Esophagus muscularis mucosa (tissue), 3 donors: ENCODE data around the gene ARHGAP15.

Source experiments
- CTCF ChIP-seq, 3 experiments: fragments of 200-600 bp in 2 of 3; fragments of 450-650 bp in 1 of 3; sonication (generic) in 2 of 3; IDR thresholded peaks; one replicate each; pipeline ENCODE4 v1.5.1; 2017 to 2019; ENCODE audit warnings: antibody characterized with exemption in 3 of 3, mild to moderate bottlenecking in 2 of 3, moderate library complexity in 1 of 3
- POLR2AphosphoS5 ChIP-seq, 2 donors: sonication (generic); formaldehyde crosslinking; IDR thresholded peaks; one replicate each; pipeline ENCODE4 v1.6.1; 2017; ENCODE audit warnings: antibody characterized with exemption in 2 of 2

- TF ChIP-seq CTCF (IDR thresholded peaks at IDR 0.05) (no peak), POLR2AphosphoS5 (IDR thresholded peaks at IDR 0.05) (no peak)
These were observed 472.6 kb downstream of the ARHGAP15 start for GRCh38 chr2:143601828-143602227.
